ENCODE results near the gene CCR4. TPM values are rescaled to one million over a fixed set of nuclear protein-coding genes. Genes with fewer than 3 reads are reported as not detected.
A peak's percentile ranks its signal among the peaks of the same experiment; 100 is the strongest.
"Not testable (repeated sequence)": the region's sequence is repeated elsewhere in the genome, so short reads cannot be mapped to it uniquely, and the experiment has no call there.

CCR4 gene
- total RNA-seq, 3 donors from 2014 or later = 0.32 to 0.66 (median 0.44) TPM

DNA sequence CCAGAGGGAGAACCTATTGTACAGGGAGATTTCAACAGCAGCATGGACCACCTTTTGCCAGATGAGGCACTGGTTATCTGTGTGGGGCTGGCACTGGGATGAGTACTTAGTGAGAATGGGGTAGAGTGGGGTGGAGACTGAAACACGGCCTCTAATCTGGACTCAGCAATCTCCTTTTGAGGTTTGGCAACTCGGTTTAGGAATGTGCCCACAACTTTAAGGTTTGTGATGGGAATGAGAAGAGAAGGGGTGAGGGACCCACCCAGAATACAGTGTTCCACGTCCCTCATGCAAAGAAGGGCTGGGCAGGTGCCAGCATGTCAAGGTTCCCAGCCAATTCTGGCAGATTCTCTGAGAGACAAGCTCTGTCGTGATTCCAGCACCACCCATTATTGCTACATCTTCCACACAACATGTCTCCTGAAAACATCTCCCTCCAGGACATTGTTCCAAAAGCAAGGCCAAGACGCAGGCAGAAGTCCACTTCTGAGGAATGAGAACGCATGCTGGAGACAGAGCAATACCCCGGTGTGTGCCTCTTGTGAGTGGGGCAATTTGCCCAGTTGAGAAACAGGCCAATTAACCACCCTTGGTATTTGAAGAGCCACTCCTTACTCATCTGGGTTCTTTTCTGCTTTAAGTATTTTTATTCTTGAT lies 37.5 kb upstream of the CCR4 start:
- no peaks in the 10 kb centered on the region for H3K27me3 ChIP-seq
- no peaks in the 10 kb centered on the region for H3K4me1 ChIP-seq
- peak in 1 of 2 donors; percentile 77 for DNase-seq (ENCODE audit: low spot score in 2 of 2)
- peak overlapping the region in 1 of 3 donors; percentile 11 for H3K4me3 ChIP-seq
- intact Hi-C loops (cut with DNase I; ENCODE audit: low total_unique reads) = no loop called here
- H3K9me3 ChIP-seq = peaks cover 8 to 16% of the 10 kb centered on the region in 2 donors
- TF ChIP-seq POLR2AphosphoS5 (IDR thresholded peaks at IDR 0.05) (peak in 2 of 3 donors; percentile 11 to 67), POLR2A (IDR thresholded peaks at IDR 0.05) (no peak)
- TF ChIP-seq, protein P1, sequence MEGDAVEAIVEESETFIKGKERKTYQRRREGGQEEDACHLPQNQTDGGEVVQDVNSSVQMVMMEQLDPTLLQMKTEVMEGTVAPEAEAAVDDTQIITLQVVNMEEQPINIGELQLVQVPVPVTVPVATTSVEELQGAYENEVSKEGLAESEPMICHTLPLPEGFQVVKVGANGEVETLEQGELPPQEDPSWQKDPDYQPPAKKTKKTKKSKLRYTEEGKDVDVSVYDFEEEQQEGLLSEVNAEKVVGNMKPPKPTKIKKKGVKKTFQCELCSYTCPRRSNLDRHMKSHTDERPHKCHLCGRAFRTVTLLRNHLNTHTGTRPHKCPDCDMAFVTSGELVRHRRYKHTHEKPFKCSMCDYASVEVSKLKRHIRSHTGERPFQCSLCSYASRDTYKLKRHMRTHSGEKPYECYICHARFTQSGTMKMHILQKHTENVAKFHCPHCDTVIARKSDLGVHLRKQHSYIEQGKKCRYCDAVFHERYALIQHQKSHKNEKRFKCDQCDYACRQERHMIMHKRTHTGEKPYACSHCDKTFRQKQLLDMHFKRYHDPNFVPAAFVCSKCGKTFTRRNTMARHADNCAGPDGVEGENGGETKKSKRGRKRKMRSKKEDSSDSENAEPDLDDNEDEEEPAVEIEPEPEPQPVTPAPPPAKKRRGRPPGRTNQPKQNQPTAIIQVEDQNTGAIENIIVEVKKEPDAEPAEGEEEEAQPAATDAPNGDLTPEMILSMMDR (IDR thresholded peaks at IDR 0.05) = no peak
- H3K27ac ChIP-seq = peak overlapping the region; percentile 20 to 25
- H3K36me3 ChIP-seq = no peaks in the 10 kb centered on the region

DNA sequence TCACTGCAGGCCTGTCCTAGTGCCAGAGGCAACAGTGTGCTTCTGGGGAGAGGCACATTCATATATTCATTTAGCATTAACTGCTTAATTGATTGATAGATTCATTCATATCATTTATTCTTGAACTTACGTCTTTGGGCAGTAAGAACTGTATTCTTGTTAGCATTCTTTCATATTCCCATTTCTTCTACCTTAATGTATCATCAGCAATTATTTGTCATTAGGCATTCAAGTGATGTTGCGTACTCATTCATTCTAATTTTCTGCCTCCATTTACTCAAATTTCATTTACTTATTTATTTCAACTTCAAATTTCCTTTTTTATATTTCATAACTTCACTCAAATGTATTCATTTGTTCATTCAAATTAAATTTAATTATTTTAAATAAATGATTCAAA lies 31.5 kb upstream of the CCR4 start:
- intact Hi-C loops (cut with DNase I; ENCODE audit: low total_unique reads) = loop anchor here (5.0 kb wide), 1 partner anchor 538 kb away; no protein-coding TSS in a partner anchor
- no peaks in the 10 kb centered on the region for H3K27me3 ChIP-seq
- no peak overlapping the region for H3K27ac ChIP-seq
- no peak overlapping the region for H3K4me3 ChIP-seq
- no peaks in the 10 kb centered on the region for H3K36me3 ChIP-seq
- DNase-seq (ENCODE audit: low spot score in 2 of 2) = no peak
- no peaks in the 10 kb centered on the region for H3K4me1 ChIP-seq
- H3K9me3 ChIP-seq = peaks cover 8 to 16% of the 10 kb centered on the region in 2 donors
- TF ChIP-seq POLR2AphosphoS5 (IDR thresholded peaks at IDR 0.05) (no peak), POLR2A (IDR thresholded peaks at IDR 0.05) (no peak)
- TF ChIP-seq, protein P1 (IDR thresholded peaks at IDR 0.05) = no peak

DNA sequence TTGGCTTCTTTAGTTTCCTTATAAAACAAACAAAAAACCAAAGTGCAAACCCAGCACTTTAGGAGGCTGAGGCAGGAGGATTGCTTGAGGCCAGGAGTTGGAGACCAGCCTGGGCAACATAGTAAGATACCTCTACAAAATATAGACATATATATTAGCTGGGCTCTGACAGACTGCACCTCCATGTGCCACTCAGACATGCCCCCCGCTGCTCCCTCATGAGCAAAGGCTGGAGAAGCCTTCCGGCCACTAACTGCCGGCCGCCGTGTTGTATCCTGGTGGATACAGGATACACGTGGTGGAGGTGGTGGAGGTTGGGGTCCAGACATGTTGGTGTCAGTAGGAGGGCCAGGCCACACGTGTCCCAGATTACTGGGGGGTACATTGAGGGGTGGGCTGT lies 29.4 kb upstream of the CCR4 start:
- Histone ChIP-seq H3K36me3 (no peaks in the 10 kb centered on the region), H3K4me1 (no peaks in the 10 kb centered on the region), H3K27me3 (no peaks in the 10 kb centered on the region), H3K9me3 (peaks cover 6 to 11% of the 10 kb centered on the region in 2 donors), H3K4me3 (no peak overlapping the region), H3K27ac (no peak overlapping the region)
- TF ChIP-seq POLR2AphosphoS5 (IDR thresholded peaks at IDR 0.05) = no peak
- TF ChIP-seq, protein P1 (IDR thresholded peaks at IDR 0.05) = no peak
- no peak for TF ChIP-seq POLR2A (IDR thresholded peaks at IDR 0.05)
- intact Hi-C loops (cut with DNase I; ENCODE audit: low total_unique reads) = no loop called here
- DNase-seq (ENCODE audit: low spot score in 2 of 2) = no peak

DNA sequence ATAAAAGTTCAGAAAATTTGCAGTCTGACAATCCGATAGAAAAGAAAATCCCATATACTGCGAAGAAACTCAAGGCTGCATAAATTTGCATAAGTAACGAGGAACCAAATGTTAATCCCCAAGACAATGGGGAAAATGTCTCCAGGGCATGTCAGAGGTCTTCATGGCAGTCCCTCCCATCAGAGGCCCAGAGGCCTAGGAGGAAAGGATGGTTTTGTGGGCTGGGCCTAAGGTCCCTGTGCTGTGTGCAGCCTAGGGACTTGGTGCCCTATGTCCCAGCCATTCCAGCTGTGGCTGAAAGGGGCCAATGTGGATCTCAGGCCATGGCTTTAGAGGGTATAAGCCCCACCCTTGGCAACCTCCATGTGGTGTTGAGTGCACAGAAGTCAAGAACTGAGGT lies 21.3 kb upstream of the CCR4 start:
- intact Hi-C loops (cut with DNase I; ENCODE audit: low total_unique reads) = no loop called here
- no peaks in the 10 kb centered on the region for H3K27me3 ChIP-seq
- H3K36me3 ChIP-seq = no peaks in the 10 kb centered on the region
- no peaks in the 10 kb centered on the region for H3K9me3 ChIP-seq
- no peak overlapping the region for H3K4me3 ChIP-seq
- no peaks in the 10 kb centered on the region for H3K4me1 ChIP-seq
- no peak overlapping the region for H3K27ac ChIP-seq
- TF ChIP-seq POLR2A (IDR thresholded peaks at IDR 0.05) (no peak), POLR2AphosphoS5 (IDR thresholded peaks at IDR 0.05) (no peak)
- TF ChIP-seq, protein P1 (IDR thresholded peaks at IDR 0.05) = no peak
- DNase-seq (ENCODE audit: low spot score in 2 of 2) = no peak

DNA sequence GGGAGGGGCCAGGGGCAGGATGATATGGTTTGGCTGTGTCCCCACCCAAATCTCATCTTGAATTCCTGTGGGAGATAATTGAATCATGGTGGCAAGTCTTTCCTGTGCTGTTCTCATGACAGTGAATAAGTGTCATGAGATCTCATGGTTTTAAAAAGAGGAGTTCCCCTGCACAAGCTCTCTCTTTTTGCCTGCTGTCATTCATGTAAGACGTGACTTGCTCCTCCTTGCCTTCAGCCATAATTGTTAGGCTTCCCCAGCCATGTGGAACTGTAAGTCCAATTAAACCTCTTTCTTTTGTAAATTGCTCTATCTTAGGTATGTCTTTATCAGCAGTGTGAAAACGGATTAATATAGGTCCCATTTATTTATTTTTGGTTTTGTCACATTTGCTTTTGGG lies 20.2 kb upstream of the CCR4 start:
- H3K4me3 ChIP-seq; H3K4me1 ChIP-seq; DNase-seq (ENCODE audit: low spot score in 2 of 2); intact Hi-C loops (cut with DNase I; ENCODE audit: low total_unique reads); H3K36me3 ChIP-seq; H3K9me3 ChIP-seq; H3K27me3 ChIP-seq; H3K27ac ChIP-seq: not testable (repeated sequence)
